Smooth muscle cell (in vitro differentiated cells): ENCODE measurements around the gene FAM32A. TPM values are rescaled to one million over a fixed set of nuclear protein-coding genes. Genes with fewer than 3 reads are reported as not detected.

ENCODE experiments used
- DNase-seq: peaks from one replicate; lab custom pipeline; 2025; ENCODE audit not compliant: unreplicated experiment; lab: John Stamatoyannopoulos, UW
- H2AFZ ChIP-seq: fragments of 200-600 bp; sonication (generic); 2 replicates; pipeline ENCODE4 v1.6.0; 2016; ENCODE audit warnings: antibody characterized with exemption, low read depth, mild to moderate bottlenecking
- H3F3A ChIP-seq: fragments of 200-600 bp; sonication (generic); 2 replicates; pipeline ENCODE4 v1.6.0; 2017; ENCODE audit warnings: antibody characterized with exemption, low read depth
- H3K27ac ChIP-seq: fragments of 200-600 bp; sonication (generic); 2 replicates; pipeline ENCODE4 v1.5.1; 2016; ENCODE audit warnings: low read depth, mild to moderate bottlenecking
- H3K27me3 ChIP-seq: fragments of 200-600 bp; sonication (generic); 2 replicates; pipeline ENCODE4 v1.6.1; 2016; ENCODE audit warnings: low read depth, mild to moderate bottlenecking
- H3K36me3 ChIP-seq: fragments of 200-600 bp; sonication (generic); 2 replicates; pipeline ENCODE4 v1.5.1; 2016; ENCODE audit warnings: low read depth
- H3K4me1 ChIP-seq: fragments of 200-600 bp; sonication (generic); 2 replicates; pipeline ENCODE4 v1.5.1; 2016; ENCODE audit warnings: low read depth
- H3K4me2 ChIP-seq: fragments of 200-600 bp; sonication (generic); 2 replicates; pipeline ENCODE4 v1.6.0; 2016; ENCODE audit warnings: mild to moderate bottlenecking
- H3K4me3 ChIP-seq: fragments of 200-600 bp; sonication (generic); 2 replicates; pipeline ENCODE4 v1.5.1; 2016; ENCODE audit warnings: mild to moderate bottlenecking
- H3K79me2 ChIP-seq: fragments of 200-600 bp; sonication (generic); 2 replicates; pipeline ENCODE4 v1.6.0; 2016; ENCODE audit warnings: low read depth, mild to moderate bottlenecking
- H3K9ac ChIP-seq: fragments of 200-600 bp; sonication (generic); 2 replicates; pipeline ENCODE4 v1.6.0; 2016; ENCODE audit warnings: low read depth
- H3K9me3 ChIP-seq: fragments of 200-600 bp; sonication (generic); replicated peaks from 2 replicates; pipeline ENCODE4 v1.5.1; 2016; ENCODE audit warnings: low read depth
- H4K20me1 ChIP-seq: fragments of 200-600 bp; sonication (generic); 2 replicates; pipeline ENCODE4 v1.6.0; 2016; ENCODE audit warnings: low read depth
- CTCF ChIP-seq: fragments of 200-600 bp; sonication (generic); IDR thresholded peaks from 2 replicates; pipeline ENCODE4 v1.5.1; 2017; ENCODE audit warnings: borderline replicate concordance, mild to moderate bottlenecking, antibody characterized with exemption; ENCODE audit not compliant: insufficient read depth, poor library complexity, severe bottlenecking
- WGBS: methylation state at CpG from one replicate; pipeline ENCODE4 v1.1.7; 2016; ENCODE audit warnings: low lambda C conversion rate; 5-methylcytosine and 5-hydroxymethylcytosine counted together
- polyA plus RNA-seq: library from polyadenylated mRNA; unstranded; fragments of >200 nt; fragmentation: Nextera tagmentation; extraction: Ambion mirVana; gene quantifications from 2 replicates; pipeline ENCODE4 v1.2.1, GENCODE V29; 2016
- total RNA-seq: library from RNA; depleted of rRNA; stranded (reverse); fragments of >200 nt; gene quantifications from 2 replicates; pipeline ENCODE4 v1.2.3, GENCODE V29; 2014

FAM32A gene
- total and polyA plus RNA-seq, 2 experiments from 2014 or later, result 109 to 132 TPM

- no peaks in the 10 kb centered on the region for H3K36me3 ChIP-seq
- peaks cover 30% of the 10 kb centered on the region for H4K20me1 ChIP-seq
- no peak for TF ChIP-seq CTCF
- no peaks in the 10 kb centered on the region for H3F3A ChIP-seq
- peak overlapping the region; percentile 99 for H3K4me2 ChIP-seq
- peak overlapping the region; percentile 44 for H3K27ac ChIP-seq
- no peaks in the 10 kb centered on the region for H3K9me3 ChIP-seq
- DNase-seq, result no peak
- WGBS, result 63% methylated on average over 2 of the region's 2 CpGs
- H3K9ac ChIP-seq, result no peak overlapping the region
- H3K4me3 ChIP-seq, result peak overlapping the region; percentile 97
- peaks cover 11% of the 10 kb centered on the region for H3K4me1 ChIP-seq
- H2AFZ ChIP-seq, result peak overlapping the region; percentile 88
- no peaks in the 10 kb centered on the region for H3K27me3 ChIP-seq
- peaks cover 40% of the 10 kb centered on the region for H3K79me2 ChIP-seq
Observed at GRCh38 chr19:16197188-16197621, 12.0 kb downstream of the FAM32A start.

GRCh38 chr19:16197622-16198369 lies 12.6 kb downstream of the FAM32A start, which contains the start of gene AP1M1:
Gene AP1M1, plus strand, starts transcription at chr19:16197911. Its CDS starts 116 bp downstream, at chr19:16198027.
- H3K36me3 ChIP-seq, result no peaks in the 10 kb centered on the region
- WGBS, result under 1% methylated on average over 64 of the region's 65 CpGs
- peaks cover 36% of the 10 kb centered on the region for H4K20me1 ChIP-seq
- H2AFZ ChIP-seq, result peak within 1 kb of the TSS; percentile 88
- no peaks in the 10 kb centered on the region for H3K27me3 ChIP-seq
- no peak for TF ChIP-seq CTCF
- no peaks in the 10 kb centered on the region for H3F3A ChIP-seq
- peak; percentile 95 for DNase-seq
- H3K4me2 ChIP-seq, result peak within 1 kb of the TSS; percentile 99
- H3K9me3 ChIP-seq, result no peaks in the 10 kb centered on the region
- H3K27ac ChIP-seq, result peak within 1 kb of the TSS; percentile 44
- H3K9ac ChIP-seq, result peak within 1 kb of the TSS; percentile 84
- H3K79me2 ChIP-seq, result peaks cover 46% of the 10 kb centered on the region
- H3K4me3 ChIP-seq, result peak within 1 kb of the TSS; percentile 97
- peaks cover 11% of the 10 kb centered on the region for H3K4me1 ChIP-seq

GRCh38 chr19:16198370-16198651 lies 13.1 kb downstream of the FAM32A start:
- peak overlapping the region; percentile 99 for H3K4me2 ChIP-seq
- peak overlapping the region; percentile 97 for H3K4me3 ChIP-seq
- H3K27ac ChIP-seq, result no peak overlapping the region
- peak overlapping the region; percentile 84 for H3K9ac ChIP-seq
- 7% methylated on average over 18 of the region's 18 CpGs for WGBS
- no peak for TF ChIP-seq CTCF
- H3K4me1 ChIP-seq, result peaks cover 11% of the 10 kb centered on the region
- no peaks in the 10 kb centered on the region for H3K36me3 ChIP-seq
- no peaks in the 10 kb centered on the region for H3F3A ChIP-seq
- no peaks in the 10 kb centered on the region for H3K27me3 ChIP-seq
- peaks cover 41% of the 10 kb centered on the region for H4K20me1 ChIP-seq
- no peak for DNase-seq
- peaks cover 47% of the 10 kb centered on the region for H3K79me2 ChIP-seq
- H2AFZ ChIP-seq, result peak overlapping the region; percentile 88
- H3K9me3 ChIP-seq, result no peaks in the 10 kb centered on the region
